H7 (cell line): ENCODE results near the gene P2RY13. TPM values are rescaled to one million over a fixed set of nuclear protein-coding genes. Genes with fewer than 3 reads are reported as not detected.

ENCODE experiments used
- DNase-seq: peaks from one replicate; pipeline ENCODE4 v3.0.0; 2012
- H3K27me3 ChIP-seq: 2 replicates; pipeline ENCODE4 v1.6.0; 2011; ENCODE audit warnings: mild to moderate bottlenecking, low read length; ENCODE audit not compliant: control insufficient read depth, insufficient read depth
- H3K36me3 ChIP-seq: replicated peaks from 2 replicates; pipeline ENCODE4 v1.5.1; 2011; ENCODE audit warnings: low read length; ENCODE audit not compliant: control insufficient read depth, insufficient read depth
- H3K4me3 ChIP-seq: 2 replicates; pipeline ENCODE4 v1.5.1; 2011; ENCODE audit warnings: low read depth, mild to moderate bottlenecking, control low read depth, low read length, moderate library complexity; ENCODE audit not compliant: insufficient read depth
- total RNA-seq: library from RNA; depleted of rRNA; stranded (reverse); fragments of >200 nt; shearing (Covaris generic); gene quantifications from 2 replicates; pipeline ENCODE4 v1.2.3, GENCODE V29; 2014

Gene P2RY13
- total RNA-seq, 1 experiment from 2014 or later, result not detected

DNA sequence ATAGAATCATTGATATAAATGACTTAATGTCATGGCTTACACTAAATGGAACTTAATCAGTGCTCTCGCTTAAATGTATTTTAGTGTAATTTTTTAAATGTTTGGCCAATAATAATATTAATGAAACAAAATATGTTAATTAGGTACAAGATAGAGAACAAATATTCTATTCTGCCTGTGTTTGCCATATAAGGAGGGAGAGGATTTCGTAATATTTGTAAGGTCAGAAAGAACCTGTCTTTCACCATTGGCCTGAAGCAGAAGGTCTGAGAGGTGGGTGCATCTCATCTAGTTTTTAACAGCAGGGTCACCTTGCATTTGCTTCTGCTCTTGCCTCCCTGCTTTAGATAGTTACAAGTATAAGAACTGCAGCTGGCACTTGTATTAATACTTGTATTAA, 15.2 kb downstream of the P2RY13 start:
- Histone ChIP-seq H3K27me3 (no peaks in the 10 kb centered on the region), H3K36me3 (no peaks in the 10 kb centered on the region), H3K4me3 (no peak overlapping the region)
- DNase-seq, result no peak

DNA sequence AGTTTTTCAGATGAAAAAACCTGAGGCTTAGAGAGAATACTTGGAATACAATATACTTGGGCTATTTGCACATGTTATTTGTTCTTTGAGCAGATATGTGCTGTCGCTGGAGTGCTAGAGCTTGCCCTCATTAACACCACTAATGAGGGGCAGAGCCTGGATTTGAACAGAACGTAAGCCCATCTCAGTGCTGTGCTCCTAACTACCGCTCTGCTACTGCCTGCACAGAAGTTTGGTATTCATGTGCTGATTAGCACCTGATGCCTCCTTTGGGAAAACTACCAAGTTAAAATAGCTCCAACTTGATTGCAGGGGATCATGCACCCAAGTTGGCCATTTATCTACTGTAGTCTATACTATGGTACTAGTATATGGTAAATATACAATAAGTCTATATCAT, 16.4 kb downstream of the P2RY13 start:
- no peak for DNase-seq
- Histone ChIP-seq H3K27me3 (no peaks in the 10 kb centered on the region), H3K4me3 (no peak overlapping the region), H3K36me3 (no peaks in the 10 kb centered on the region)

DNA sequence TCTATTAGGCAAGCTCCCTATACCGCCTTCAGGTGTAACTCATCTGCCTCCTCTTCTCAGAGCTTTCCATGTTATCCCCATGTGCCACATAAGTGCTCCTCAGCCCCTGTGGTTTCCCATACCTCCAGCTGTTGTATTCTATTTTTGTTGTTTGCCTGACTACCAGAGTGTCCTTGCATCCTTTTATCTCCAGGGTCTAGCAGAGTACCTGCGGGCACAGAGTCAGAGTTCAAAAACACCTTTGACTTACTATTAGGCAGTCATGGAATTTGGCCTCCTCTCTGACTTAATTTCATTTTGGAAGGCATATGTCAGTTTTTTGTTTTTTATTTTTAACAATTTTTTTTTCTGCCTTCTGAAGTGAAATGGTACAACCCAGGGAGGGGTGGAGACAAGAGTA, 19.8 kb downstream of the P2RY13 start:
- H3K4me3 ChIP-seq, result no peak overlapping the region
- no peaks in the 10 kb centered on the region for H3K36me3 ChIP-seq
- no peaks in the 10 kb centered on the region for H3K27me3 ChIP-seq
- DNase-seq, result no peak

DNA sequence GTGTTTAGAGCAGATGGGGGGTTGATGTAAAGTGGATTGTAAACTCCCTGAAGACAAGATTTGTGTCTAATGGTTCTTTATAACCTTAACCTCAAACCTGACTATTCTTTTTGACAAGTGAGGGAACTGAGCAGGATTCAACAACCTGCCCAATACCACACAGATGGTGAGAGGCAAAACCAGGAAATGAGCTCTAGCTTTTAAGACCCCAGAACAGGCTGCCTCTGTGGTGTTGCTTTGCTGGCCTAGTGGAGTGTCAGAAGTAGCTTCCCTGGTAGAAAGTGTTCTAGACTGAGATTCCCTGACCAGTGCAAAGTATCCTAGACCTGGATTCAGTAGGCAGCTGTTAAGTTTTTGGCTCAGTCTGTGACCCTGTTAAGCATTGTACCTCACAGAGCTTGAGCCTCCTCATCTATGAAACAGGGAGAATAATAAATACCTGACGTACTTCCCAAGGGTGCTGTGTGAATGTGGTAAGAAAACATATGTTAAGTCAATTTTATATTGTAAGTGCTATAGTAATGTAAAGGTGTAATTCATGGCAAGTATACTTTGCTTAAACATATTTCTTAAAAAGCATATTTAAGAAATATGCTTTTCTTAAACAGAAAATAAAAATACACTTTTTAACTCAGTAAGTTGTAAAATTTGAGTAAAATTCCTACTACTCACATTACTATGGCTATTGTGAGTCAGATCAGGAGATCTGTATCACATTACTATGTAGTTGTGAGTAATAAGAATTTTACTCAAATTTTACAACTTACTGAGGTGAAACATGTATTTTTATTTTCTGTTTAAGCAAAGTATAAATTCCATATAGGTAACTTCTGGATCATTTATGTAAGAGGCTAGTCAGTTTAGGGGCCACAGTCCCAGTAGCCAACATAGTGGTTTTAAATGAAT, 21.5 kb downstream of the P2RY13 start:
- Histone ChIP-seq H3K27me3 (no peaks in the 10 kb centered on the region), H3K4me3 (no peak overlapping the region), H3K36me3 (no peaks in the 10 kb centered on the region)
- no peak for DNase-seq

DNA sequence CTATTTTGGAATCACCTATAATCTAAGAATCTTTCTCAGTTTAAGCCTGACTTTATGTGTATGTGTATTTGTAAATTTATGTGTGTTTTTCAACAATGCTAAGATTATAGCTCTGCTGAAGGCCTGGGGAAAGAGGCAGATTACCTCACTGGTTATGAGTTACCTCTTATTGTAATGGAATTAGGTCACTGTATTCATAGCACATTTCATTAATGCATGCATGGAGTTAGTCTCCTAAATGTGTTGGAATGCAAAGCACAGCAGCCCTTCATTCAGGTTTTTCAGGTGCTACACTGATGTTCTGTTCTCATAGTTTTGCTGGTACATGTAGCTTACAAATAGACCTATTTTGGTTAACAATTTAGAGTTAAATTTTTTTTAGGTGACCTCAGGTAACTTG, 22.2 kb downstream of the P2RY13 start:
- Histone ChIP-seq H3K27me3 (no peaks in the 10 kb centered on the region), H3K4me3 (no peak overlapping the region), H3K36me3 (no peaks in the 10 kb centered on the region)
- no peak for DNase-seq

DNA sequence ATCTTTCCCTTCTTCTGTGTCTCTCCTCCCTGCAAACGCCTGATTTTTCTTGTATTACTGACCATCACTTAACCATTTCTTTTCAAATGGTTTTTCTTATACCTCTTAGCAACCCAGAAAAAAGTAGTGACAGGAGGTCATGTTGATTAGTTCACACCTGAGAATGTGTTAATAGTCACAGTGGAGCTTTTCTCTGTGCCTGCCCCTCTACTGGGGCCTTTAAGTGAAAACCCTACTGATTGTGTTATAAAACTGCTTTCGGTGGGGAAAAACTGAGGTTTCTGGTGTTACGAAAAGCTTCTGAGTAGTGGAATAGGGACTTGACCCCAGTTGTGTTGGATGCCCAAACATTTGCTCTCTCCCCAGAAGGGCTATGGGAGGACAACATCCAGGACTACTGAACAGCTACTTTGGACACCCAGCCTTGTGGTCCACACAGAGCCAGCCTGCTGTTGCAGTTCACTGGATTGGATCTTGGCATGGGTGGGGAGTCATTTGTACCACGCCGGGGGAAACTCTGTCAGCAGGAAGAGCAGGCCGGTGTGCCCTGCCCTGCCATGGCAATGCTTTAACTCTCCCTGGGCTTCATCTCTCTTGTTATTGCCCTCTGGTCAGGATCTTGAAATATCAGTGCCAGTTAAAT, 23.1 kb downstream of the P2RY13 start:
- no peak for DNase-seq
- Histone ChIP-seq H3K27me3 (no peaks in the 10 kb centered on the region), H3K36me3 (no peaks in the 10 kb centered on the region), H3K4me3 (no peak overlapping the region)

DNA sequence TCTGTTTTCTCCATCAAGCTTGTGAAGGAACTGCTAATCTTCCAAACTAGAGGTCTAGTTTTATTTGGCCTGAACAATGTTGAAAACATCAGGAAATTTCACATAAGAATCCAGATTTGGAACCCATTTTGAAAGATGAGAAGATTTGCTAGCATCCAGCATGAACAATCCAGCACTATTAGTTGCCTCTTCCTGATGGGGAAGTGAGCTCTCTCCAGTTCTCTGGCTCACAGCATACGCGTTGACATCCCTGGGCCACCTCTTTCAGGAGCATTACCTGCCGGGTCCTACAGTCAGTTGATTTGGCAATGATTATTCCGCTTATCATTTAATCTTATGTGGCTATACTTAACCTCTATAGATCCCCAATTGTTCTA, 23.6 kb downstream of the P2RY13 start:
- Histone ChIP-seq H3K4me3 (no peak overlapping the region), H3K27me3 (no peaks in the 10 kb centered on the region), H3K36me3 (no peaks in the 10 kb centered on the region)
- no peak for DNase-seq

DNA sequence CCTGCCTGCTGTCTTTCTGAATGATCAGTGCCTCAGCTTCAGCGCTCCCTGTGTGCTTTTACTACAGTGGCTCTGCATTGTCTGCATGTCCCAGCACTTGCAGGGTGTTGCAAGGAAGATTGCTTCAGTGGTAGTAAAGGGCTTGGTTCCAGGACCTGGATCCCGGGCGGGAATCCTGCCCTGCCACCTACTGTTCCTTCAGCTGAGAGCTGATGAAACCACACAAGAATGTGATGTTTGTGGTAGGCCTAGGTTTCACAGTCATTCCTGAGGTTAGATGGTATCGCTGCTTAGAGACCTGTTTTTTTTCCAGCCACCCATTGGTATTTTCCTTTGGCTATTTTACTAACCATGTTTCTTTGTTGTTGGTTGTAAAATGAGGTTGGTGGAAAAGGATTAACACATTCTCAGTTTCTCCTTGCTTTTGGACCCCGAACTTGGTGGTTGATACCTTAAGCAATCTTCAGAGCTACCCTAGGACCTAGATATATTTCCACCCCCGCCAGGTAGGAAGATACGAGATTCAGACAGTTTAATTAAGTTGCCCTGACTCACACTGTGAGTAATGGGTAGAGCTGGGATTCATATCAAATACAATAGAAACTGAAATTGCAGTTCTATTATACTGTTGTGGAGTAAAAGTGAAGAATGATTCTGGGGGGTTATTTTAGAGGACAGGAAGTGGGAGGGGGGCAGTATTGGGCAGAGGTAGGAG, 24.1 kb downstream of the P2RY13 start:
- peak; percentile 27 for DNase-seq
- Histone ChIP-seq H3K4me3 (no peak overlapping the region), H3K27me3 (no peaks in the 10 kb centered on the region), H3K36me3 (no peaks in the 10 kb centered on the region)

DNA sequence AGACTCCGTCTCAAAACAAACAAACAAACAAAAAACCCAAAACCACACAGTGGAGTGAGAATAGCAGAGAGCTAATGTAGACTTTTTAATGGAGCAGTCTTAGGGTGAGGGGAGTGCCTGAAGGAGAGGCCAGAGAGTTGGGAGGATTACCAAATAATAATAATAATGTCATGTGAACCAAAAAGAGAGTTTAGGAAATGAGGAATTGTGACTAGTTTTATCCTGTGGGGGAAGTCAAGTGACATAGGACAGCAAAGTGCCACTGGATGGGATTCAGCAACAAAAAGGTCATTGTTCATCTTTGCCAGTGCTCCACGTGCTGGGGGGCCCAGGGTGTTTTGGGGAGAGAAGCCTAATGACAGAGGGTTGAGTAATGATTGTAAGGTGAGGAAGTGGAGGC, 25.6 kb downstream of the P2RY13 start:
- no peak overlapping the region for H3K4me3 ChIP-seq
- no peak for DNase-seq
- H3K36me3 ChIP-seq, result no peaks in the 10 kb centered on the region
- H3K27me3 ChIP-seq, result no peaks in the 10 kb centered on the region

DNA sequence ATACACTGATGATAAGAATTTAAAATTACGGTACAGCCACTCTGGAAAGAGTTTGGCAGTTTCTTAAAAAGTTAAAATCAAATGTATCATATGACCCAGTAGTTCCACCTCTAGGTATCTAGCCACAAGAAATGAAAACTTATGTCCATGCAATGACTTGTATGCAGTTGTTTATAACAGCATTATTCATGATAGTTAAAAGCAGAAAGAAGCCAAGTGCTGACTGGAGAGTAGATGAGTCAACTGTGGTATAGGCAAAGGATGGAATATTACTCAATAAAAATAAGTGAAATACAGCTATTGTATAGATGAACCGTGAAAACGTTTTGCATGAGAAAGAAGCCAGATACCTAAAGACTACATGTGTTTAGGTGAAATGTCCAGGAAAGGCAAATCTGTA, 27.6 kb downstream of the P2RY13 start:
- Histone ChIP-seq H3K27me3 (no peaks in the 10 kb centered on the region), H3K4me3 (no peak overlapping the region)
- DNase-seq, result no peak

DNA sequence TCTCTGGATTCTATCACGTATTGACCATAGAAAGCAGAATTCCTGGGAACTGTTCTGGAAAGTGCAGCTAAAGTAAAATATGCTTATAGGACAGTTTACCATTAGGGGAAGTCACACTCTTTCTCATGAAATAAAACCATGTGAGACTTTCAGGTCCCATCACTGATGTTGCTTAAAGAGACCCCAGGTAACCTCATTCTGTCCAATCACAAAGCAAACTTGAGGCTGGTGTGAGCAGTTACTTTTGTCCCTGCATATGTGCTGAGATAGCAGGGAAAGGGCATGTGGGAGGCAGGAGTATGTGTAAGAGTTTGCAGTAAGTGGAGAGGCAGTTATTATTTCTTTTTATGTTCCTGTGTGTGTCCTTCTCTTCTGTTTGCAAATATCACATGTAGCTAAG, 28.8 kb downstream of the P2RY13 start:
- no peak for DNase-seq
- H3K4me3 ChIP-seq, result no peak overlapping the region
- H3K27me3 ChIP-seq, result no peaks in the 10 kb centered on the region
- H3K36me3 ChIP-seq, result no peaks in the 10 kb centered on the region

More for the DNA sequence above, 27.6 kb downstream of the P2RY13 start:
- H3K36me3 ChIP-seq, result no peaks in the 10 kb centered on the region

DNA sequence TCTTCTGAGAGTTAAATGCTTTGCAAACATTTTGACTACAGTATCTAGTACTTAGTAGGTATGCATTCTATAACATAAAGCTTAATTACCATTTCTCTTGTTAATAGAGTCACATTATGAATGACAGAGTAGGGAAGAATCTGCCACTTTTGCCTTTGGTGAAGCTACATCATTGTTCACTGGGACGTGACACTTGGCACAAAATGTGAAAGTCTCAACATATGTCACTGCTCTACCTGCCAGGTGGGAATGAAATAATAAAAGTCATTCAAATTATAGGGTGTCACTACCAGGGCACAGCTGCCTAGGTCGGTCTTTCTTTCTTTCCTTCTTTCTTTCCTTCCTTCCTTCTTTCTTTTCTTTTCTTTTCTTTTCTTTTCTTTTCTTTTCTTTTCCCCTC, 30.3 kb downstream of the P2RY13 start:
- no peak overlapping the region for H3K4me3 ChIP-seq
- H3K27me3 ChIP-seq, result no peaks in the 10 kb centered on the region
- DNase-seq, result no peak
- H3K36me3 ChIP-seq, result no peaks in the 10 kb centered on the region

DNA sequence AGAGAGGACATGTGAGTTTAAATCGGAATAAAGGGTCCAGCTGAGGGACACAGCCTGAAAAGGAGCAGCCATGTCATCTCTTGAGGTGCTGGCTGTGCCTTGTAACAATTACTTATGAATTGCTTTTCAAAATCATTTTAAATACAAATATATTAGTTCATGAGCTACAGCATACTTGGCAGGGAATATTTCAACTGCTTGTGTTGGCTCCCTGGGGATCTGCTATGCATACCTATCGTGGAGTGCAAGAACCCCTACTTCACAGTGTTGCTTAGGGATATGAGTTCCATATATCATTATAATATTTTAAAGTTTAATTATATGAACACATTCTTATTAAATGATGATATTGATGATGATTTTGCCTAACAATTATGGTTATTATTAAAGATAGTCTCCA, 31.9 kb downstream of the P2RY13 start:
- Histone ChIP-seq H3K4me3 (no peak overlapping the region), H3K36me3 (no peaks in the 10 kb centered on the region)
- DNase-seq, result no peak

DNA sequence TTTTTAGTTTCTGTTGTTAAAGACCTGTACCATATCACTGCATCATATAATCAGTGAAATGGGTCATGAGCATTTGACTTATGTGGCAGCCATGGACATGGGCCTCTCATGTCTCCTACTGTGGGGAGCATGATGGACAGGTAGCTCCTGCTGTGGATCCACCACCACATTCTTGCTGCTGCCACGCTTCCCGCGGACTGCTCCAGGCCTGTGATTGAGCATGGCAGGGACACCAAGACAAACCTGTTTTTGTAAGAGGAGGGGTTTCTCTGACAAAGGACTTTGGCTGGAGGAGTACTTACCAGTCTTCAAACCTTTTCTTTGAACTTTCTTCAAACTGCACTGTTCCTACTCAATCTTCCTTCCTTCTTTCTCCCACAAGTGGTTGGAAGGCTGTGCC, 33.1 kb downstream of the P2RY13 start:
- Histone ChIP-seq H3K4me3 (no peak overlapping the region), H3K27me3 (no peaks in the 10 kb centered on the region), H3K36me3 (no peaks in the 10 kb centered on the region)
- no peak for DNase-seq

More for the DNA sequence above, 31.9 kb downstream of the P2RY13 start:
- H3K27me3 ChIP-seq, result no peaks in the 10 kb centered on the region

DNA sequence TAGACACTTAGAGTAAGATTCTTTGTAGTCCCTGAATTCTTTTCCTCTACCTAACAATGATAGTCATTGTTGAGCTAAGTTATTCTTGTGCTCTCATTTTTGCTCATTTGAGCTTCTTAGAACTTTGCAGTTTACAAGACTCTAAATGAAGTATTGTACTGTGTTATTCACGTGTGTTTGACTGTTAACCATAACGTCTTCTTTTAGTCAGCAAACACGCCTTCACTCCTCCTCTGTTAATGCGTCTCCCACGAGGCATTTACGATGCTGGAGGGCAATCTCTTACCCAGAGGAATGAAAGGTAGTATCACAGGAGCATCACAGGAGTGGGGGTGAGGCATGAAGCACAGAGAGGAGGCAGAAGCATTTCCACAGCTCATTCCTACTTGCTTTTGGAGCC, 36.2 kb downstream of the P2RY13 start:
- Histone ChIP-seq H3K36me3 (no peaks in the 10 kb centered on the region), H3K27me3 (no peaks in the 10 kb centered on the region), H3K4me3 (no peak overlapping the region)
- no peak for DNase-seq
